ENCODE measurements around the gene ASPHD1.

ASPHD1 gene

GRCh38 chr16:29951625-29952365 lies 51.5 kb downstream of the ASPHD1 start:
- Histone ChIP-seq H3K4me3 (ENCODE audit: low read depth, low read length) (no peak overlapping the region), H3K4me1 (no peaks in the 10 kb centered on the region), H3K27me3 (no peaks in the 10 kb centered on the region), H3K36me3 (no peaks in the 10 kb centered on the region), H3K9me3 (no peaks in the 10 kb centered on the region; the same call in 1 of the 2 replicates)
- no peak for DNase-seq
- no peak for TF ChIP-seq CTCF (IDR thresholded peaks at IDR 0.05; ENCODE audit: low read depth, low read length)
